HG03442 (cell line): Measurements from ENCODE around the gene SPG7.
A peak's percentile ranks its signal among the peaks of the same experiment; 100 is the strongest.

ENCODE experiments used
- ATAC-seq: cut with Tn5 transposase; IDR thresholded peaks from one replicate; pipeline ENCODE4 v1.9.1; 2021; ENCODE audit warnings: mild to moderate bottlenecking, moderate library complexity; ENCODE audit not compliant: unreplicated experiment

The SPG7 gene

DNA sequence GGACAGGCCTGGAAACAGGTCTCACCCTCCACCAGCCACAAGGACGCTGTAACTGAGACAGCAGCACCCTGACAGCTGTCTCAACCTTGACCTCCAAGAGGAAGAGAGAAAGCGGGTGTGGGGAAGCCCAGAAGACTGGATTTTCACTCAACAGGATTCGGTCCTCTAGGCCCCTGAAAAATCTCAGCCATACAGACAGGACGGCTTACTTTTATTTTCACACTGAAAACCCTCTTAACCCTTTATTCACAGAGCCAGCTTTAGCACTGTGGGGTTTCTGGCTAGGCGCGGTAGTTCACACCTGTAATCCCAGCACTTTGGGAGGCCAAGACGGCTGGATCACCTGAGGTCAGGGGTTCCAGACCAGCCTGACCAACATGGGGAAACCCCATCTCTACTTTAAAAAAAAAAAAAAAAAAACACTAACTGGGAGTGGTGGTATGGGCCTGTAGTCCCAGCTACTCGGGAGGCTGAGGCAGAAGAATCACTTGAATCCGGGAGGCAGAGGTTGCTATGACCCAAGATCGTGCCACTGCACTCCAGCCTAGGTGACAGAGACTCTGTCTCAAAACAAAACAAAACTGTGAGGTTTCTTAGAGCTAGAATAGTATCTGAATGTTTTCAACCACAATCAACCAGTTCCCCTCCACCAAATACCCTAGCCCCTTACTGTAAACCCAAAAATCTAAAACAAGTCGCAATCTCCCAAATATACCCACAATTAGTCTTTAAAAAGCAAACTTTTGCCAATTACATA lies 23.1 kb upstream of the SPG7 start:
- no peak for ATAC-seq

DNA sequence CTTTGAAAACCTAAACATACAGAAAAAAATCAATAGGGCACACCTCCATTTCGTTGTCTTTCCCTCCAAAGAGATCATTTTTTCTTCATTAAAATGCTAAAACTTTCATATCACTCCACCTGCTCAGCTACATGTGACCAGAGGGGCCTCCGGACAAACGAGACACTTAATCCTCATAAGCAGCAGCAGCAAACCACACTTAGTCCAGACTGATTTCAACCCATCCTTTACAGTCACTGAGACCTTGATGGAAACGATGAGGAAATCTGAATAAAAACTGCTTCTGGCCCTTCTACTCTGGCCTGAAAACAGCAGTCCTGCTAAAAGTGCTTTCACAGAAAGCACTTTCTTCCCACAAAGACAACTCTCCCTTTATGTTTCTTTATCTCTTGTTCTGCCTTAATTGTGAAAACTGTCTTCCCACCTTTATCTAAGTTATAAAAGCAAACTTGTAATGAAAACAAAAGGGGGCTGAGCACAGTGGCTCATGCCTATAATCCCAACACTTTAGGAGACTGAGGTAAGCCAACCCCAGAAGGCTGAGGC lies 22.4 kb upstream of the SPG7 start:
- no peak for ATAC-seq

DNA sequence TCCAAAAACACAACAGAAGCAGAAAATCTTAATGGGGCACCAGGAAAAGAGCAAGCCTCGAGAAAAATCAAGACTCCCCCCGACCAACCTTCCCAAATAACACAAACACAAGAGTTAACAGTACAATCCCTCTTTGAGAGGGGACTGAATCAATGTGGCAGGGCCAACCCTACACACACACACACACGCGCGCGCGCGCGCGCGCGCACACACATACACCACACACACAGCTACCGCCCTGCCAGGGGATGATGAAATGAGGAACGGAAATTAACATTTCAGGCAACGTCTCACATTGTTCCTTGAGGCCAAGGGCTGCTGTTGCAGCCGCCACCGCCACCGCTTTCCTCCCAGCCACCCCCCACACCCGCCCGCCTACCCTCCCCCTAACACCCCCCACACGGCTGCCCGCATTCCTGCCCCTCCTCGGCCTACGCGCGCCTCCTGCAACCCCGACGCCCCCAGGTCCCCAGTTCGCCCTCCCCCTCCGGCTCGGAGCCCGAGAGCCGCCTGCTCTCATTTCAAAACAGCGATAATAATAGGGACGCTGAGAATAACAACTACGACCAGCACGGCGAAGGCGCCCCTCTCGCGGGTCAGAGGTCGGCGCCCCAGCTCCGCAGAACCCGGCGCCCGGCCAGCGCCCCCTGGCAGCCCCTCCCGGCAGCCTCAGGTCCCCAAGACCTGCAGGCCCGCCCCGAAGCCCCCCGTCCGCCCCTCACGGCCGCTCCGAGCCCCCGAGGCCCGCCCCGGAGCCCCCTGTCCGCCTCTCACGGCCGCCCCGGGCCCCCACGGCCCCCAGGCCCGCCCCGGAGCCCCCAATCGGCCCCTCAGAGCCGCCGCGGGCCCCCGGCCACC lies 18.9 kb upstream of the SPG7 start:
- ATAC-seq: no peak

DNA sequence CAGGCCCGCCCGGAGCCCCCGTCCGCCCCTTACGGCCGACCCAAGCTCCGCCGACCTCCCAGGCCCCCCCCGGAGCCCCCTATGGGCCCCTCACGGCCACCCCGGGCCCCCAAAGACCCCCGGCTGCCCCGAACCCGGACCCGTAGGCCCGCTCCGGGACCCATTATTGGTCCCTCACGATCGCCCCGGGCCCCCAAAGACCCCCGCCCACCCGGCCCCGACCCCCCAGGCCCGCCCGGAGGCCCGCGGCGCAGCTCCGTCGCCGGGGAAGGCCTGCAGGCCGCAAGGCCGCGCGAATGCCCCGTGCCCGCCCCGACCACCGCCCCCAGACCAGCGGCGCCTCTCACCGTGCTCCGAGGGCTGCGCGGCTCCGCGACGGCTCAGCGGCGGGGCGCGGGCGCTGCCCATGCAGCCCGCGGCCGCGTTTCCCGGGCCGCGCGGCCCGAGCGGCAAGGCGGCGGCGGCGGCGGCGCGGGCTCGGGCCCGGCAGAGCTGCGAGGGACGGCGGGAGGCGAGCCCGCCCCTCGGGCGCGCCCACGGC lies 18.2 kb upstream of the SPG7 start:
- ATAC-seq: no peak

DNA sequence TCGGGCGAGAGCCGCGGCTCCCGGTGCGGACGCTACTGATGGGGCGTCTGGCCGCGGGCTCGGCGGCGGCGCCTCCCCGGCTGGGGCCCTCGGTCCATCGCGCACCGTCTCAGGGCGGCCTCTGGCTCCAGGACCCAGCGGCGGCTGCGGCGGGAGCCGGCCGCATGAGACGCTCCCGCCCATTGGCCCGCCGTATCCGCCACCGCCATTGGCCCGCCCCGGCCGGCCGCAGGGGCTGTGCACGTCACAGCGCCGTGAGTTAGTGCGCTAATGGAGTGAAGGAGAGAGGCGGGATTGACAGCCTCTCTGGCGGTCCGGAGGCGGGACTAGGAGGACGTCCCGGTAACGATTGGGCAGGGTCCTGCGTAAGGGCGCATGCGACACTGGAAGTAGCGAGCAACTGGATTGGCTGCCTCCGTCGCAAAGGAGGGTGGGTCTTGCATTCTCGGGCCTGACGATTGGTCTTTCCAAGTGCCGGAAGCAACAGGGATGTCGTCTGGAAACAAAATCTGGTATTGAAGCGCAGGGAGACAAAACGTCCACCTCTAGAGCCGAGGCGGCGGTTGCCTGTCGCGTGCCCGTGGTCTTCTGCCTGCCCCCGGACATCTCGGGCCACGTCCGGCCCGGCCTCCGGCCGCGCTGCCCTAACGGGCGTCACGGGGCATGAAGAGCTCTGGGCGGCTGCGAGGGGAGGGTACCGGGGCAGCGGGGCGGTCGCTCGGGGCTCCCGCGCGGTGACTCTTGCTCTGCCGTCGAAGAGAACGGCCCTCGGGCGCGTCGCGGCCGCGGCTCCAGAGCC lies 17.6 kb upstream of the SPG7 start, which contains the start of gene ANKRD11:
TSS of gene ANKRD11 (minus strand) at position 123 of the 799 bp plus-strand sequence. CDS start 173,542 bp downstream, outside the sequence.
- peak; percentile 82 for ATAC-seq

DNA sequence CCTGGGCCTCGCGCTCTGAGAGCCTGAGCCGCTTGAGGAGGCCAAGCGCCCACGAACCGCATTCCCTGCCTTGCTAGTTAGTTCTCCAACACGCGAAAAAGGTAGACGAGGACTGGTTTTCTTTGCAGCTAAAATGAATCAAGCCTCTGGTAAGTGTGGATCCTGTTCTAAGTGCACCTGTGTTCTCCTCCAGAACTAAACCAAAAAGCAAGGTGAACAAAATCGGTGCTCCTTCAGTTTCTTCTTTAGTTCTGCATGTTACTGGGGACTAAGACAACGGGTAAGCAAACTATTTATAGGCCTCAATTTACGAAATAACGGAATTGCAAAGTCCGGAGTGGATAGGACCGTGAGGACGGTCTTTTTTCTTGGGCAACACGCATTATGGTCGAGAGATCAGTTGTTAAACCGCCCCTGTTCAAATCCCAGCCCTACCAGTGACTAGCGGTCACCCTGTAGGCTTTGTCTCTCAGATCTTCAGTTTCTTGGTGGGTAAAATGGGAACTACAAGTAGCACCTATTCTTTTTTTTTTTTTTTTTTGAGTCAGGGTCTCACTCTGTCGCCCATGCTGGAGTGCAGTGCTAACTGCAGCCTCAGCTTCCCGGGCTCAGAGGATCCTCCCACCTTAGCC lies 16.8 kb upstream of the SPG7 start:
- ATAC-seq: no peak

DNA sequence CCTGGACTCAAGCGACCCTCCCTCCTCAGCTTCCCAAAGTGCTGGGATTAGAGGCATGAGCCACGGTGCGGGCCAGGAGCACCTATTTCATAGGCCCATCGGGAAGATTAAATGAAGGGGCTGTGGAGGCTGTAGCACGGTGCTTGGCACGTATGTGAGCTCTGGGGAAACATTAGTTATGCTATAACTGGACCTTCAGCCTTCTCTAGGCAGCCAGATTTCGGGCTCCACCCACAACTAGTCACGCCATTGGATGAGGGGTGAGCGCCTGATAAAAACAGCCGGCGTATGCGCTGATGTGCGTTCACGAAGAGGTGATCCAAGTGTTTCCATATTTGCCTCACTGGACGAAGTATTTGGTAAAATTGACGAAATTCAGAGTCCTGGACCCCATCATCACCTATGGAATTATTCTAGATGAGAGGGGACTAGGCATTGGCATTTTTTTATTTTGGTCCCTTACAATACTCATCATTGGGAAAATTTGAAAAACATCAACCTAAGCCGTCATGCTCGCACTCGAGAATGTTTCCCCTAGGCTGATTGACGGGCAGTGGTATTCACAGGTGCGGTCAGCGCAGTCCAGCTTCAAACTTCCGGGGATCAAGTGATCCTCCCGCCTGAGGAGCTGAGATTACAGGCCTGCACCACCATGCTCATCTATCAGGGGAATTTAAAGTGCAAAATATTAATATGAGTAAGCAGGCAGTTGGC lies 16.1 kb upstream of the SPG7 start:
- ATAC-seq: no peak

DNA sequence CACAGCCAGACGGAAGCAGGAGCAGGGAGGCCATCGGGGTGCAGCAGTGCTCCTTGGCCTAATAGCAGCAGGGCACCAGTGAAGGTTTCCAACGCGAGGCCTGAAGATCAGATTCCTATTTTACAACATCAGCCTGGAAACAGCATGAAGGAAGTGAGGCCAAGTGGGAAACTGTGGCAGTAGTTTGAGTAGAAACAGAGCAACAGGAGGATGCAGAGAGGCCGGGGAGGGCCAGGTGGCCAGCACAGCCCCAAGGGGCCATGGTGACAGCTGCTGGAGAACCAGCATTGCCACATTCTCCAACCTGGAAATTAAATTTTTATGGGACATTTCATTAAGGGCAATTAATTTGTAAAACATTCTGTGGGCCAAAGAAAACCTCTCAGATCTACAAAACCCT lies 14.4 kb upstream of the SPG7 start:
- ATAC-seq: no peak

DNA sequence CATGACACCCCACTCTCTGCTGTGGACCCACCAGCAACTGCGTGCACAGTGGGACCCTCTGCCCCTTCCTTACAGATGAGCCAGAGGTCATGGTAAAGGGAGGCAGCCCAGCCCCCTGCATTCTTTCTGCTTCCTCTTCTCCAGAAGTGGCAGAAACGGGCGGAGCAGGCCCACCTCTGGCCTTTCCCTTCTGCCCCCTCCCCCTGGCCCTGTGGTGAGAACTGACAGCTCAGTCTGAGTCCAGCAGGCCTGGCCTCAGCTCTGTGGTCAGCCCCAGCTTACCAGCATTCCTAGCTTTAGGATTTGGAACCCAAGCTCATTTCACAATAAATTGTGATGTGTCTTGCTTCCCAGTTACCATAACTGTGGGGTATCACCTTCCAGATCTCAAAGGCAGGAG lies 13.1 kb upstream of the SPG7 start:
- no peak for ATAC-seq

DNA sequence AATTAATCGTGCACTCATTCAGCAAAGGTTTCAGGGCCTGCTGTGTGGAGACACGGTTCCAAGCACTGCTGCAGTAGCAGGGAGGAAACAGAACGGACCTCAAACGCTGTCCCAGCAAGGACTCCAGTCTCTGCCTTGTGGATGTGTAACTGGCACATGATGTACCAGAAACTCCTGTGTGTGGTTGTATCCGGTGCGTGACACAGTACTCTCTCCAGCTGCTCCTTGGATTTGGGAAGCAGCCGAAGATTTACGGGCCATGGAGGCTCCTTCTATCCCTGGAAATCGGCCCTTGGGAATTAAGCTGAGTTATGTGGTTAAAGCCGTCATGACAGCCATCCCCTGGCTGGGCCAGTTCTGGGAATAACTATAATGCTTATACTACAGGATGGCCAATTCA lies 9.4 kb upstream of the SPG7 start:
- no peak for ATAC-seq

DNA sequence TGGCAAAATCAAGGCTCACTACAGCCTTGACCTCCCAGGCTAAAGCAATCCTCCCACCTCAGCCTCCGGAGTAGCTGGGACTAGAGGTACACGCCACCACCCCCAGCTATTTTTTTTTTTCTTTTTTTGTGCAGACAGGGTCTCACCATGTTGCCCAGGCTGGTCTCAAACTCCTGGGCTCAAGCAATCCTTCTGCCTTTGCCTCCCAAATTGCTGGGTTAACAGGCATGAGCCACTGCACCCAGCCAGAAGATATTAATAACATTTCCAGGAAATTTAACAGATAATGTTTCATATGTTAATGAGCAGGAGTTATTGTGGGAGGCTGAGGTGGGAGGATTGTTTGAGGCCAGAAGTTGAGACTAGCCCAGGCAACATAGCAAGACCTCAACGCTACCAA lies 8.4 kb upstream of the SPG7 start:
- ATAC-seq: no peak

DNA sequence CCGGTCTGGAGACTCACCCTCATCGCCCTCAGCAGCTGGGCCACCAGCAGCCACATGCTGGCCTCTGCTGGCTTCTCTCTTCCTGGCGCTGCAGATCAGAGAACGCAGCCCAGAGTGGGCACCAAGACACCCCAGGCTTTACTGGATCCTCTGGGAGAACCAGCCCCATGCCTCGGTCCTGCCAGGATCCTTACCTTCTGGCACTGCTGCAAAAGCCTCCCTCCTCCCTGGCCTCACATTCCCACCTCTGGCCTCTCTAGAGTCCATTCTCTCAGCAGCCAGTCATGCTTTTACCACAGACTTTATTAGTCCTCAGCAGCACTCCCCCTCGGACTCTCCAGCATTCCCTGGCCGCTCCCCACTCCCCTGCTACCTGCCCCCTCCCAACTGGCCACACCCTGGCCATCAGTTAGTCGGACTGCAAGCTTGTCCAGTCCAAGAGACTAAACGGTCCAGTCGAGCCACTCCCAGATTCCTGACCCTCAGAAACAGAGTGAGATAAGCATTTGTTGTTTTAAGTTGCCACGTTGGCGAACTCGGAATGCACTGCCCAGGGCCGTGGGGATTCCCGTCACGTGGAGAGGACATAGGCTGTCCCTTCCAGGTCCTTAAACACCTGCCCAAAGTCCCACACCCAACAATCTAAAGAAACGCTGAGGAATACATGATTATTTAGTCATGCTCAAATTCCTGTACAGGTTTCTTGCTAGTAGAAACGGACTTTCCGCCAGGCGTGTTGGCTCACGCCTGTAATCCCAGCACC lies 5.9 kb upstream of the SPG7 start:
- no peak for ATAC-seq

DNA sequence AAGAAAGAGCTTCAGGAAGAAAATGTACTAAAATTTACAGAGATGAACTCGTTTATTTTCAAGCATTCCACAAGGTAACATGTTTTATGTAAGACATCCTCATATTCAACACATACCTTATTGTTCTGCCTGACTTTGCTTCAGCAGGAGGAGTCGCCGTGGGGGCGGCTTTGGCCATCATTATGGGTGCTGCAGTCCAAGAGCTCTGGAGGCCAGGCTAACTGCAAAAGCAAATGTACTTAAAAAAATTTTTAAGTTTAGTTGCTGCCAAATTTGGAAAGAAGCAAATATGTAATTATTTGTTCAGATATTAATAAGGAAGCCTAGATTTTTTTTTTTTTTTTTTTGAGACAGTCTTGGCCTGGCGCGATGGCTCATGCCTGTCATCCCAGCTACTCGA lies 4.1 kb upstream of the SPG7 start:
- ATAC-seq: no peak

DNA sequence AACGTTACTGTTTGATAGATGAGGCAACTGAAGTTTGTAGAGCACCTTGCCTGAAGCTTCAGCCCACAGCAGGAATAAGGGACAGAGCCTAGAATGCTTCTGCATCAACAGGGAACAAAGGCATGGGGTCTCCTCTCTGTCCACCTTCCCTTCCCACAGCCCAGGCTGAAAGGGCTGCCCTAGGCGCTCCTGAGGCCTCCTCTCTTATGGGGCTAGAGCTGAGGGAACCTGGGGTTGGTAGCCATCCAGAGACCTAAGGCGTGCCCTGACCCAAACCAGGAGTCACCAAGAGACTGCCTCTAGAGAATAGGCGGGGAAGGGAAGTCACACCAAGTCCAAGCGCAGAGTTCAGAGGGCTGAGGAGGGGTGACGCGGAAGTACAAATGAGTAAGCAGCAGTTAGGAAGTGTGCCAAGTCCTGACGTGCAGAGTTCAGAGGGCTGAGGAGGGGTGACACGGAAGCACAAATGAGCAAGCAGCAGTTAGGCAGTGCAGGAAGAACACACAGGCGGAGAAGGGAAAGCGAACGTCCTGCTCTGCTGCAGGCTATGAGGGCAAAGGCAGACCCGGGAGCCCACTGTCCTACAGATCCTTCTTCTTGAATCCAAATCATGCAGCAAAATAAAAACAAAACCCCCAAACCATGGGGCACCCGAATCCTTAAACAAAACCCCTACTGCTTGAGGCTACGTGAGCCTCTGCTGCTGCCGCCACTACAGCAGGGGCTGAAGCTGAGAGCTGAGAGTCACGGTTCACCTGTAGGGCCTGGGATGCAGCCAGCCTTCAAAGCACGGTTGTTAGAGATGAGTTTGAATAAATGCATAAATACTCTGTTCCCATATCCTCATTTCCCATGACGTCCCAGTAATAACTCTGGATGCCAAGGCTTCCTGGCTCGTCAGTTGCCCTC lies 2.7 kb upstream of the SPG7 start:
- ATAC-seq: peak; percentile 33

DNA sequence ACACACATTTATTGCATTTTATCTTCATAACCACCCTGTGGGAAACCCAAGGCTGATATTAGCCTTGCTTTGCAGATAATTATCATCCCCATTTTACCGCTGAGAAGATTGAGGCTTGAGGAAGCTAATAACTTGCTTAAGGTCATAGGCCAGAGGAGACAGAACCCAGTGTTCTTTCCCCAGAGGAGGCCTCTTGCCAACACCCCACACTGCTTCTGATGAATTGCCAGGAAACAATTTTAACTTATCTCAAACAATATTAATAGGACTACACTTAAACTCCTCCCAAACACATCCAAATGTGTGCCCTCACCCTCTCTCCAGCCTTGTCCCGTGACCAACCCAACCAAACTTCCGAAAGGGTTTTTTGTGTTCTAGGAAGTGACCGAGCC lies 2.1 kb upstream of the SPG7 start:
- ATAC-seq: no peak

DNA sequence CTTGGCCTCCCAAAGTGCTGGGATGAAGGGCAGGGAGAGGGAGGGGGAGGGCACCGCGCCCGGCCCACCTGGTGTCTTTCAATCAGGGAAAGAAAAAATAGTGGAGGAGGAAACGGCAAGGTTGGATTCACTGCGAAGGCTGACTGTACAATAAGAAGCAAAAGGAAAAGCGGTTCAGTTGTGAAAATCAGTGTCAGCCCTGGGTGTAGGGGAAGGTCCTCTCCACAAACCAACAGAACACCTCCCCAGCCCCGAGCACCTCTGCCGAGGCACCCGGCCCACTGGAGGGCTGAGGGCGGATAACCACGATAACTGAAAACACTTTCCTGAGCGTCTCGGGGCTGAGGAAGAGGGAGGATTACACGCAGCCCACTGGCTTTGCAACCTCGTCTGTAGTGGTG lies 1.4 kb upstream of the SPG7 start:
- ATAC-seq: no peak

DNA sequence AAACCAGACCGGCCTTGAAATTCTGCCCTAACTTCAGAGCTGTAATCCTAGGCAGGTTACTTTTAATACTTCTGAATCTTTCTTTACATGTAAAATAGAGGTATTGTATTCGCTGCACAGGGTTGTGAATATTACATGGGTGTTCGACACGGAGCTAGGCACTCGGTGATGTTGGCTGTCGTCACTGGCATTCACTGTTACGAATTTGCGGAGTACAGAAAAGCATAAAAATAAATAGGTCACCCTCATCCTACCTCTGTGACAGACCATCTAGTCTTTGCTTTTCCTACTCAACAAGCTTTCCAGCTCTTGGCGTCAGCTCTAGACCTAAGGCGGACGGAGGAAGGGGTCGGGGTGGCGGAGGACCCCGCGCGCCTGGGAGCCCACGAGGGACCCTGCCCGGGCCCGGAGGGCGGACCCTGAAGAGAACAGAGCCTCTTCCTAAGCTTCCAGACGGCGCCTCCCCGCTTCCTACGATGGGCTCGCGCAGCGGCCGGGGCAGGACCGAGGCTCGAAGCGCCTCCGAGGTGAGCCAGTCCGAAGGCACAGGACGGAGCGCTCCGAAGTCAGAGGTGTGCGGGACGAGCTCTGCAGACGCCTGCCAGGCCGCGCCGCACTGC lies 879 bp upstream of the SPG7 start:
- peak; percentile 14 for ATAC-seq

DNA sequence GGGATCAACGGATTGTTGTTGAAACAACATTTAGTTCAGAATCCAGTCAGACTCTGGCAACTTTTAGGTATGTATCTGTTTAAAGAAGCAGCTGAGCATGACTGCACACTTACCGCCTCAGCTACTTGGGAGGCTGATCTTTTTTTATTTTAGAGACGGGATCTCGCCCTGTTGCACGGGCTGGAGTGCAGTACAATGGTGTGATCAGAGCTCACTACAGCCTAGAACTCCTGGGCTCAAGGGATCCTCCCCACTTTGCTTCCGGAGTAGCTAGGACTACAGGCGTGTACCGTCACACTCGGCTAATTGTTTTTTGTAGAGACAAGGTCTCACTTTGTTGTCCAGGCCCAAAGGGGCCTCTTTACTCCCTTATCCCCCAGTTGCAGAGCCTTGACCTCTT lies 2.3 kb downstream of the SPG7 start:
- ATAC-seq: no peak
